ENCODE measurements around the gene ADAD1.
"Not testable (repeated sequence)": the region's sequence is repeated elsewhere in the genome, so short reads cannot be mapped to it uniquely, and the experiment has no call there.

ADAD1 gene

DNA sequence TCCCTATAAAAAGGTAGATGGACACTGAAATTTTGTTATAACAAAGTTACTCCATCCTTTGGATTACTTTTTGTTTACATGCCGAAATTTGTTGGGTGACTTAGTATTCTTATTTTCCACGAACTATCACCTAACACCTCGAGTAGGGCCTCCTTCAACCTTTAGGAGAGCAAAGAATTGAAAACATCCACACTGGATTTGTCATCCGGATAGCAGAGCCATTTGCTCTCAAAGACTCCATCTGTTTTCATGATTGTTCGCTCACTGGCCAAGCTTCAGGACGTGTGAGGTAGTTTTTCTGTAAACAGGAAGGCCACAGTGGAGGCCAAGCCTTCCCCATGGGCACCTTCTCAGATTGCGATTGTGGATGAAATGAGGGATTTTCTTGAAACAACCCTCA, at the start of gene ADAD1:
Gene ADAD1 (plus strand): TSS at position 301 of the 400 bp plus-strand sequence. CDS start 1,059 bp downstream, outside the sequence.
- no peak for DNase-seq (ENCODE audit: low spot score)

GRCh38 chr4:122329876-122330565, 48.8 kb upstream of the ADAD1 start:
- no peak for DNase-seq (ENCODE audit: low spot score)

GRCh38 chr4:122331195-122331594, 47.6 kb upstream of the ADAD1 start:
- DNase-seq (ENCODE audit: low spot score) = no peak

DNA sequence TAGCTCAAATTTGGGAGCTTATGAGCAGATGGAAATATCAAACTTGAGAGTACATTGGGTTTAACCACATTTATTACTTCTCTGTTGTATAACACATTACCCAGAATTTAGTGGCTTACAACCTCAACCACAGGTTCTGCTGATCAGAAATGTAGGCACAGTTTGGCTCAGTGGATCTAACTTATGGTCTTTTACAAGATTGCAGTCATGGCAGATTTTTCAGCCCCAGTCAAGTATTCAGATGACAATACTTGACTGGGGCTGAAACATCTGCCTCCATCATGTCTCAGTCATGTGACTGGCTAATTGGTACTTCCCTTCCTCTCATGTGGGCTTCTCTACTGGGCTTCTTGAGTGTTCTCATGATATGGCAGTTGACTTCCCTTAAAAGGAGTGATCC, 44.0 kb upstream of the ADAD1 start:
- DNase-seq (ENCODE audit: low spot score) = no peak

DNA sequence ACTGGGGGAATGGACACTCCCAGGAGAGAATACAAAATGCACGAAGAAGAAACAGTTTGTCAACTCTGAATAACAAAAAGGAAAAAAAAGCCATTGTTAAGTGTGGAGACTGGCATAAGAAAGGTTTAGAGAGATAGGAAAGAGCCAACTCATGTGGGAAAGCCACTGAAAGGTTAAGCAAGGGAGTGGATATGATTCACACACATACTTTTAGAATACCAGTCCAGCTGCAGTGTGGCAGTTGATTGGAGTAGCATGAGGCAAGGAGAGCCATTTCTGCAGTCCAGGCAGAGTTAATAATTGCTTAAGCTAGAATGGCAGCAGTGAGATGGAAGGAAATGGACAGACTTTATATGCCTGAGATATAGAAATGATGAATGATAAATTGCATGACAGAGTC, 36.9 kb upstream of the ADAD1 start:
- no peak for DNase-seq (ENCODE audit: low spot score)

GRCh38 chr4:122346036-122346435, 32.8 kb upstream of the ADAD1 start:
- DNase-seq (ENCODE audit: low spot score) = no peak

DNA sequence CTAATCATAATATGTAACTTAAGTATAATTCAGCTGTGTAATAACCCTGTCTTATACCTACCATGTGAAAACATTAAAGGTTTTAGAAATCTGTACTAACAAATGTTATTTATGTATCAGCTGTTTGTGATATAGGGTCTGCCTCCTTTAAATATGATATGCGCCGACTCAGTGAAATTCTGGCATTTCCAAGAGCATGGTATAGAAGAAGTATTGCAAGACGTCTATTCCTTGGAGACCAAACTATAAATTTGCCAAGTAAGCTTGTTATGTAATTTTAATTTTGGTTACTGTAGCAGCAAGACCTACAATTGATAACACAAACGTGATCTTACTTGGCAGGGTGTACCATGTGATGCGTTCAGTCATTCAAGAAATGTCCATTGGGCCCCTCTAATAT, 32.3 kb upstream of the ADAD1 start:
- no peak for DNase-seq (ENCODE audit: low spot score)

DNA sequence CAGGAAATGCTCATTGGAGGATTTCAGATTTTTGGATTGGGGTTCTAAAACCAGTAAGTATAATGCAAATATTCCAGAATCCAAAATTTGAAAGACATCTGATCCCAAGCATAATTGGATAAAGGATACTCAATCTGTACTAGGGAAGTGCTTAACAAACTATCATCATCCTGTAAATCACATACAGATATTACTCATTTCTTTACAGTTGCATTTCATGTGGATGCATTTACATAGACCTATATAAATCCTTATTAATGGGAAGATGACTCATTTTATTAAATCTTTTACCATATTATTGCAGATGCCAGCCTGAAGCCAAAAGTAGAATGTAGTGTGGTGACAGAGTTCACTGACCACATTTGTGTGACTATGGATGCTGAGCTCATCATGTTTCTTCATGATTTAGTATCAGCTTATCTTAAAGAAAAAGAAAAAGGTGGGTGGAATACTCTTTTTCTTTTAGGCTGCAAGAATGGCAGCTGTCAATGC, 22.4 kb upstream of the ADAD1 start:
- no peak for DNase-seq (ENCODE audit: low spot score)

DNA sequence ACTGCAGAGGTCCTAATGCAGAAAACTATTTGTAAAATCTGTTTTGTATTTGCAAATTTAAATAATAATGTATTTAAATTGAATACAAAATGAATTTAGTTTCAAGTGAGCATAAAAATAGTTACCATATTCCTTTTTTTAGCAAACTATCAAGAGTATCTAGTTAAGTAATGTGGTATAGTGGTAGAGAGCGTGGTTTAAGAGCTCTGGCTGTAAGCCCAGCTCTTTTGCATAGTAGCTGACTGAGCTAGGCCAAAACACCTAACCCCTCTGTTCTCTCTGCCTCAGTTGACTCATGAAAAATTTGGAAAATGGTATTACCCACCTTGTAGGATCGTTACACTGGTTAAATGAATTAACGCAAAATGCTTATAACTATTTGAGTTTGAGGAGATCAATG, 18.1 kb upstream of the ADAD1 start:
- DNase-seq (ENCODE audit: low spot score) = no peak

GRCh38 chr4:122364700-122365404, 14.0 kb upstream of the ADAD1 start:
- DNase-seq (ENCODE audit: low spot score) = no peak

DNA sequence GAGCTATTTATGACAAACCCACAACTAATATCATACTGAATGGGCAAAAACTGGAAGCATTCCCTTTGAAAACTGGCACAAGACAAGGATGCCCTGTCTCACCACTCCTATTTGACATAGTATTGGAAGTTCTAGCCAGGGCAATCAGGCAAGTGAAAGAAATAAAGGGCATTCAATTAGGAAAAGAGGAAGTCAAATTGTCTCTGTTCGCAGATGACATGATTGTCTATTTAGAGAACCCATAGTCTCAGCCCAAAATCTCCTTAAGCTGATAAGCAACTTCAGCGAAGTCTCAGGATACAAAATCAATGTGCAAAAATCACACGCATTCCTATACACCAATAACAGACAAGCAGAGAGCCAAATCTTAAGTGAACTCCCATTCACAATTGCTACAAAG, 10.0 kb upstream of the ADAD1 start:
- DNase-seq (ENCODE audit: low spot score) = not testable (repeated sequence)

DNA sequence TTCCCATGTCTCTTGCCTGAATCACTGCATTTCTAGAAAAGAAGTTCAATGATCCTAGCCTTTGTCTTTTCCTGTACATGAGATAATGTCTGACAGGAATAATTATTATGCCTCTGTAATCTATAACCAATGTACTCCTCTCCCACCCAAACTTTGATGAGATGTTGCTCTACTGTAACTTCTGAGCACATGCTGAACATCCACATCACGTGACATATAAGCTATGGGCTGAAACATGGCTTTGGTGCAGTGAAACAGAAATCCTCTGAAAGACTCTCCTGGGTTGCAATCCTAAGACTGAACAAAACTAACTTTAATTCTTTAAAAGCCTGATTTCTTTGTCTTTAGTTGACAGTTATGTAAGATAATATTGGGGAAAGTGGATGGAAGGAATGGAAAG, 1.5 kb upstream of the ADAD1 start:
- DNase-seq (ENCODE audit: low spot score) = no peak

GRCh38 chr4:122379239-122379638, 428 bp downstream of the ADAD1 start:
- no peak for DNase-seq (ENCODE audit: low spot score)

GRCh38 chr4:122383341-122383740, 4.5 kb downstream of the ADAD1 start:
- DNase-seq (ENCODE audit: low spot score) = no peak

DNA sequence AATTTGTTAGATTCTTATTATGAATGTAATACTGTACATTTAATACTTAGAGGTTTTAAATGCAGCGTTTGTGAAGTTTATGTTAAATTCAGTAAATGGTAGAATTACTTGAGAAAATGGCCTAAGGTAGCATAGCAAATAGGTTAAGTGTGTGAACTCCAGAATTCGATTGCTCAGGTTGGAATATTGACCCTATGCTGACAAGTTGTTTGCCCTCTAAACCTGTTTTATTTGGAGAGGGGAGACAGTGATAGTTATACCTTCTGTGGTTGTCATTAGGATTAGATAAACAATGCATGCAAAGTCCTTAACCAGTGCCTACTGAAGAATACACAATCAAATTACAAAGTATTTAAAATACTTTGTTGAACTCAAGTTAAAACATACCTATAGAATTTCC, 5.4 kb downstream of the ADAD1 start:
- no peak for DNase-seq (ENCODE audit: low spot score)

- no peak for DNase-seq (ENCODE audit: low spot score)
These were observed 14.5 kb downstream of the ADAD1 start for GRCh38 chr4:122393276-122393675.

GRCh38 chr4:122403861-122404260, 25.1 kb downstream of the ADAD1 start:
- no peak for DNase-seq (ENCODE audit: low spot score)

- no peak for DNase-seq (ENCODE audit: low spot score)
These were observed 33.7 kb downstream of the ADAD1 start for GRCh38 chr4:122412547-122412946.

GRCh38 chr4:122423246-122423645, 44.4 kb downstream of the ADAD1 start:
- DNase-seq (ENCODE audit: low spot score) = no peak

- DNase-seq (ENCODE audit: low spot score) = no peak
These were observed 52.5 kb downstream of the ADAD1 start for GRCh38 chr4:122431351-122431750.

GRCh38 chr4:122434285-122434684, 55.5 kb downstream of the ADAD1 start:
- DNase-seq (ENCODE audit: low spot score) = no peak

- peak; percentile 48 for DNase-seq (ENCODE audit: low spot score)
These were observed 72.0 kb downstream of the ADAD1 start for GRCh38 chr4:122450847-122451246.

DNA sequence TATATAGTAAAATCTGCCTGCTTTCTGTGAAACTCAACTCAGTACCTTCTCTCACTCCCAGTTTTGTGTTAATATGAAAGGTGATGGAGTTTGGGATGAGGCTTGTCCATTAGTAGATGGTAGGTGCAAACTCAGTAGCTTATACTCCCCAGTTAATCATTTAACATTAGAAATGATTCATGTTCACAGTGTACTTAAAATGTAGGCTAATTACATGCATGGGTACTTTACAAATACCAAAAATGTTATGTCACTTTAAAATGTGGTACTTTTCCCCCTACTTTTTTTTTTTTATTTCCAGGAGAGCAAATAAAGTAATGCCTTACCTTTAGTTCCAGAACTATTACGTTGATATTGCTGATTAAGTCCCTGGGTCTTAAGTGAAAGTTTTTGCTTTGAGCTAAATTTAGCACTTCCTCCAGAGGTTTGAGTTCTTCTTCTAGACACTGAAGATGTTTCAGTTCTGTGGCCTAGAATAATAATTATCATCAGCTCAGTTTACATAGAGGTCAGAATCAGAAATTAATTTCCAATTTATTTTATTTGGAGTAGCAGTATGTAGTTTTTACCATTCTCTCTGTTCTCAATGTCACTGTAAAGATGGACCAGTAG, 74.7 kb downstream of the ADAD1 start:
- no peak for DNase-seq (ENCODE audit: low spot score)
